Fibroblast of lung (primary cell): ENCODE measurements around the gene SLCO1B3.

Source experiments
- EZH2 ChIP-seq: IDR thresholded peaks from 2 replicates; pipeline ENCODE4 v1.5.1; 2012; ENCODE audit warnings: low read length, control low read depth, mild to moderate bottlenecking; ENCODE audit errors: missing control alignments
- TF ChIP-seq, protein P1 (sequence below), 2 donors: IDR thresholded peaks in 1 of 2; conservative IDR thresholded peaks in 1 of 2; 1 replicate in 1 of 2; 2 replicates in 1 of 2; pipeline ENCODE4 v1.5.1; 2011 to 2012; ENCODE audit warnings: low read length in 2 of 2, control low read depth in 1 of 2, inconsistent platforms in 1 of 2, low read depth in 1 of 2, mild to moderate bottlenecking in 1 of 2

DNA sequence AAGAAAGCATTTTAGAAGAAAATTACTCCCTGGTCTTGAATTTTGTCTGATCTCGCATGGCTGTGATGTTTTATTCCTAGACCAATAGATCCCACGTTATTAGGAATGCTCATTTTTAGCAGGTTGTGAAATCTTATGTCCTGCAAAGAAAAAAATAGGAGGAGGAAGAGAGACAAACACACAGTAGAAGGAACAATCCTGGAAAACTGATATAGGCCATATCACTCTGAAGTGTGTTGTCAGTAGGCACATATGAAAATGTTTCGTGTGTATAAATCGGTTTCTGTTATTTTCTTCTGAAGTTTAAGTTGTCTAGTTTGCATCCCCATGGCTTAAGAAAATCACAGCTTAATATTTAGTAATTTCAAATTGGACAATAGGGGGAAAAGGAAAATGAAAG, 12.4 kb downstream of the SLCO1B3 start:
- TF ChIP-seq, protein P1, sequence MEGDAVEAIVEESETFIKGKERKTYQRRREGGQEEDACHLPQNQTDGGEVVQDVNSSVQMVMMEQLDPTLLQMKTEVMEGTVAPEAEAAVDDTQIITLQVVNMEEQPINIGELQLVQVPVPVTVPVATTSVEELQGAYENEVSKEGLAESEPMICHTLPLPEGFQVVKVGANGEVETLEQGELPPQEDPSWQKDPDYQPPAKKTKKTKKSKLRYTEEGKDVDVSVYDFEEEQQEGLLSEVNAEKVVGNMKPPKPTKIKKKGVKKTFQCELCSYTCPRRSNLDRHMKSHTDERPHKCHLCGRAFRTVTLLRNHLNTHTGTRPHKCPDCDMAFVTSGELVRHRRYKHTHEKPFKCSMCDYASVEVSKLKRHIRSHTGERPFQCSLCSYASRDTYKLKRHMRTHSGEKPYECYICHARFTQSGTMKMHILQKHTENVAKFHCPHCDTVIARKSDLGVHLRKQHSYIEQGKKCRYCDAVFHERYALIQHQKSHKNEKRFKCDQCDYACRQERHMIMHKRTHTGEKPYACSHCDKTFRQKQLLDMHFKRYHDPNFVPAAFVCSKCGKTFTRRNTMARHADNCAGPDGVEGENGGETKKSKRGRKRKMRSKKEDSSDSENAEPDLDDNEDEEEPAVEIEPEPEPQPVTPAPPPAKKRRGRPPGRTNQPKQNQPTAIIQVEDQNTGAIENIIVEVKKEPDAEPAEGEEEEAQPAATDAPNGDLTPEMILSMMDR (conservative IDR thresholded peaks at IDR 0.05 in 1 of 2, IDR thresholded peaks at IDR 0.05 in 1 of 2; ENCODE audit: low read depth in 1 of 2, low read length in 2 of 2) = no peak
- TF ChIP-seq EZH2 = no peak
